IPS-18c (cell line): ENCODE measurements around the gene FBXO39.

Experiments used
- H3K4me3 ChIP-seq: 2 replicates; pipeline ENCODE4 v1.7.0; 2013; ENCODE audit warnings: low read depth, mild to moderate bottlenecking, low read length, moderate library complexity; ENCODE audit not compliant: insufficient read depth
- H3K9me3 ChIP-seq: one replicate; pipeline ENCODE4 v1.6.1; 2013; ENCODE audit warnings: mild to moderate bottlenecking, low read length, moderate library complexity; ENCODE audit not compliant: control insufficient read depth, insufficient read depth

The FBXO39 gene

DNA sequence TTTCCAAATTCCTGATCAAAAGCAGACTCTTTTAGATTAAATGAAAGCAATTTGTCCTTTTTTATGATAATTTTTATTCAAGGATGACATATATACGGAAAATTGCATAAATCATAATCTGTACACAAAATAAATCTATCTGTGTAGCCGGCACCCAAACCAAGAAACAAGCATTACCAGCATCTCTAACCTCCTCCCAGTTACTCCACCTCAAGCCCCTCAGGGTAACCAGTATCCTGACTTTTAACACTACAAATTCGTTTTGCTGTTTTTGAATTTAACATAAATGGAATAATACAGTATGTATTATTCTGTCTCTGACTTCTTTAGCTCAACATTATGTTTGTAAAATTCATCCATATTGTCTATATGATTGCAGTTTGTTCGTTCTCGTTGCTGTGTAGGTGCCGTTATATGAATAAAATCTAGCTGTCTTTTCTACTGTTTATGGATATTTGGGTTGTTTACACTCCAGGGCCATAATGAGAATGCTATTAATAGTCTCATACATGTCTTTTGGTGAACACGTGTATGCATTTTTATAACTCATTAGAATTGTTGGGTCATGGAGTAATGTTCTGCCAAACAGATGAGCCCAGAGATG, 54.5 kb downstream of the FBXO39 start:
- no peaks in the 10 kb centered on the region for H3K9me3 ChIP-seq
- no peak overlapping the region for H3K4me3 ChIP-seq

GRCh38 chr17:6831661-6832263, 55.7 kb downstream of the FBXO39 start, which contains the start of gene TEKT1:
Gene TEKT1 (minus strand): TSS chr17:6831729. CDS start chr17:6830376, 1,353 bp downstream.
- Histone ChIP-seq H3K4me3 (peak within 1 kb of the TSS; percentile 56), H3K9me3 (no peaks in the 10 kb centered on the region)
